B cell (primary cell): ENCODE measurements around the gene EZH2. TPM values are rescaled to one million over a fixed set of nuclear protein-coding genes. Genes with fewer than 3 reads are reported as not detected.

Experiments
- ATAC-seq: fragments of 200-7000 bp; cut with Tn5 transposase; one replicate; pipeline ENCODE4 v1.10.0; 2021; ENCODE audit warnings: low read depth, mild to moderate bottlenecking, moderate number of reproducible peaks, moderate library complexity
- CTCF ChIA-PET: fragments of 350-600 bp; sonication (Branson Sonifier 250); formaldehyde crosslinking; loops from one replicate; lab custom pipeline; 2021; ENCODE audit warnings: antibody characterized with exemption, inconsistent platforms; lab: Charles Lee
- POLR2A ChIA-PET: fragments of 350-600 bp; sonication (Branson Sonifier 250); formaldehyde crosslinking; loops from one replicate; lab custom pipeline; 2021; ENCODE audit warnings: antibody characterized with exemption; lab: Charles Lee
- DNase-seq: peaks from one replicate; pipeline ENCODE4 v3.0.0; 2013
- H2AFZ ChIP-seq: 2 replicates; pipeline ENCODE4 v1.6.1; 2012; ENCODE audit warnings: mild to moderate bottlenecking, low read depth, low read length; ENCODE audit not compliant: insufficient read depth, poor library complexity, severe bottlenecking
- H3K27ac ChIP-seq, 2 donors: 1 replicate in 1 of 2; 2 replicates in 1 of 2; pipeline ENCODE4 v1.5.1; 2012 to 2013; ENCODE audit warnings: low read length in 2 of 2, mild to moderate bottlenecking in 2 of 2, moderate library complexity in 1 of 2
- H3K27me3 ChIP-seq, 4 experiments: fragments of 200-600 bp in 1 of 4; sonication (generic) in 1 of 4; replicated peaks in 1 of 4; 1 replicate in 2 of 4; 2 replicates in 2 of 4; pipeline versions ENCODE4 v1.6.1 to v1.7.0; 2013 to 2016; ENCODE audit warnings: low read length in 3 of 4, mild to moderate bottlenecking in 2 of 4, mixed read lengths in 1 of 4, moderate library complexity in 1 of 4; ENCODE audit not compliant: insufficient read depth in 4 of 4, control insufficient read depth in 3 of 4; ENCODE audit errors: control extremely low read depth in 1 of 4
- H3K36me3 ChIP-seq, 2 experiments: replicated peaks in 1 of 2; 1 replicate in 1 of 2; 2 replicates in 1 of 2; pipeline versions ENCODE4 v1.6.1 to v1.7.1; 2013; ENCODE audit warnings: low read length in 1 of 2; ENCODE audit not compliant: insufficient read depth in 2 of 2, control insufficient read depth in 1 of 2; ENCODE audit errors: control extremely low read depth in 1 of 2, extremely low read depth in 1 of 2
- H3K4me1 ChIP-seq, 2 donors: fragments of 200-600 bp in 1 of 2; sonication (generic) in 1 of 2; 1 replicate in 1 of 2; 2 replicates in 1 of 2; pipeline versions ENCODE4 v1.5.1 to v1.6.1; 2013 to 2017; ENCODE audit warnings: low read length in 2 of 2; ENCODE audit not compliant: control insufficient read depth in 2 of 2, insufficient read depth in 2 of 2
- H3K4me2 ChIP-seq: replicated peaks from 2 replicates; pipeline ENCODE3; 2012; ENCODE audit warnings: mild to moderate bottlenecking, low read depth, low read length; ENCODE audit not compliant: poor library complexity, severe bottlenecking
- H3K4me3 ChIP-seq, 5 experiments: fragments of 200-600 bp in 1 of 5; sonication (generic) in 1 of 5; 1 replicate in 3 of 5; 2 replicates in 2 of 5; pipeline versions ENCODE4 v1.5.1 to v1.7.0; 2011 to 2016; ENCODE audit warnings: low read length in 4 of 5, mild to moderate bottlenecking in 4 of 5, low read depth in 2 of 5, control low read depth in 1 of 5, moderate library complexity in 1 of 5; ENCODE audit not compliant: insufficient read depth in 1 of 5; ENCODE audit errors: control extremely low read depth in 1 of 5, extremely low read depth in 1 of 5
- H3K79me2 ChIP-seq: fragments of 200-600 bp; sonication (generic); one replicate; pipeline ENCODE4 v1.6.0; 2016; ENCODE audit warnings: low read length; ENCODE audit not compliant: control insufficient read depth, insufficient read depth
- H3K9ac ChIP-seq: fragments of 200-600 bp; sonication (generic); 2 replicates; pipeline ENCODE4 v1.6.1; 2017; ENCODE audit warnings: mild to moderate bottlenecking, low read length, moderate library complexity
- H3K9me3 ChIP-seq, 3 donors: one replicate each; pipeline versions ENCODE4 v1.6.1 to v1.7.1; 2013; ENCODE audit warnings: low read length in 2 of 3; ENCODE audit not compliant: control insufficient read depth in 2 of 3, insufficient read depth in 1 of 3; ENCODE audit errors: control extremely low read depth in 1 of 3
- H4K20me1 ChIP-seq: 2 replicates; pipeline ENCODE4 v1.6.0; 2012; ENCODE audit warnings: mild to moderate bottlenecking, low read length; ENCODE audit not compliant: insufficient read depth, control insufficient read depth, poor library complexity, severe bottlenecking
- H3K27ac Mint-ChIP-seq: one replicate; pipeline ENCODE4 v1.8.0; 2021; ENCODE audit warnings: mixed read lengths
- H3K27me3 Mint-ChIP-seq: one replicate; pipeline ENCODE4 v1.8.0; 2021; ENCODE audit warnings: mixed read lengths
- H3K4me1 Mint-ChIP-seq: one replicate; pipeline ENCODE4 v1.8.0; 2021; ENCODE audit warnings: mixed read lengths
- H3K4me3 Mint-ChIP-seq: one replicate; pipeline ENCODE4 v1.8.0; 2021; ENCODE audit warnings: mixed read lengths
- H3K9me3 Mint-ChIP-seq: one replicate; pipeline ENCODE4 v1.8.0; 2022; ENCODE audit warnings: mixed read lengths; ENCODE audit not compliant: insufficient read depth
- EZH2 ChIP-seq: IDR thresholded peaks from 2 replicates; pipeline ENCODE4 v1.6.1; 2012; ENCODE audit warnings: borderline replicate concordance, low read depth, mild to moderate bottlenecking, moderate library complexity, low read length; ENCODE audit not compliant: insufficient read depth, poor library complexity, severe bottlenecking
- WGBS: methylation state at CpG from one replicate; pipeline ENCODE4 v1.1.5; 2013; ENCODE audit warnings: missing lambda C conversion rate; ENCODE audit not compliant: insufficient coverage; 5-methylcytosine and 5-hydroxymethylcytosine counted together
- intact Hi-C: fragments of 100-400 bp; cut with micrococcal nuclease; formaldehyde crosslinking; loops from one replicate; pipeline ENCODE4 v1.10.0; 2022
- polyA plus RNA-seq: library from polyadenylated mRNA; depleted of rRNA; stranded (reverse); fragments of >200 nt; gene quantifications from 2 replicates; pipeline ENCODE4 v1.2.3, GENCODE V29; 2012
- total RNA-seq, 2 donors: library from RNA; stranded (reverse); fragments of 120-200 nt in 1 of 2; gene quantifications; 1 replicate in 1 of 2; 2 replicates in 1 of 2; pipeline versions ENCODE4 v1.2.3 to v1.2.4, GENCODE V29; 2013 to 2022
- TF ChIP-seq, protein P1 (sequence below): fragments of 200-600 bp; IDR thresholded peaks from one replicate; pipeline ENCODE4 v1.8.0; 2022; ENCODE audit warnings: antibody characterized with exemption, mild to moderate bottlenecking

EZH2 gene
- total and polyA plus RNA-seq, 2 donors (not counting 1 experiment from before 2014, with no cell fraction given) = 5.1 to 10.3 TPM

DNA sequence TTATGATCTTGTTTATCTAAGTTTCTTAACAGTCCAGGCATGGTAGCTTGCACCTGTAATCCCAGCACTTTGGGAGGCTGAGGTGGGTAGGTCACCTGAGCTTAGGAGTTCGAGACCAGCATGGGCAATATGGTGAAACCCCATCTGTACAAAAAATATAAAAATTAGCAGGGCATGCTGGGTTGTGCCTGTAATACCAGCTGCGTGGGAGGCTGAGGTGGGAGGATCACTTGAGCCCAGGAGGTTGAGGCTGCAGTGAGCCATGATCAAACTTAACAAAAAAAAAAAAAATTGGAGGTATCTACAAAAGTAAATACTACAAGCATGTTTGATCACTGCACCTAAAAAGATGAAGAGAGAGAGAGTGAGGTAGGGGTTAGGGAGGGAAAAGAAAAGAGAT is 9.0 kb upstream of the EZH2 start:
- no peak overlapping the region for H3K27ac Mint-ChIP-seq
- peaks cover 0 to 2% (median 0%) of the 10 kb centered on the region in 4 experiments for H3K27me3 ChIP-seq
- no peak overlapping the region for H2AFZ ChIP-seq
- no peaks in the 10 kb centered on the region for H3K4me1 ChIP-seq
- H3K9me3 ChIP-seq = no peaks in the 10 kb centered on the region
- ATAC-seq (no peak), DNase-seq (no peak)
- H3K4me3 ChIP-seq = no peak overlapping the region
- no peaks in the 10 kb centered on the region for H3K27me3 Mint-ChIP-seq
- H3K9me3 Mint-ChIP-seq = no peaks in the 10 kb centered on the region
- H3K4me1 Mint-ChIP-seq = no peaks in the 10 kb centered on the region
- H3K9ac ChIP-seq = no peak overlapping the region
- H3K36me3 ChIP-seq = no peaks in the 10 kb centered on the region
- TF ChIP-seq, protein P1, sequence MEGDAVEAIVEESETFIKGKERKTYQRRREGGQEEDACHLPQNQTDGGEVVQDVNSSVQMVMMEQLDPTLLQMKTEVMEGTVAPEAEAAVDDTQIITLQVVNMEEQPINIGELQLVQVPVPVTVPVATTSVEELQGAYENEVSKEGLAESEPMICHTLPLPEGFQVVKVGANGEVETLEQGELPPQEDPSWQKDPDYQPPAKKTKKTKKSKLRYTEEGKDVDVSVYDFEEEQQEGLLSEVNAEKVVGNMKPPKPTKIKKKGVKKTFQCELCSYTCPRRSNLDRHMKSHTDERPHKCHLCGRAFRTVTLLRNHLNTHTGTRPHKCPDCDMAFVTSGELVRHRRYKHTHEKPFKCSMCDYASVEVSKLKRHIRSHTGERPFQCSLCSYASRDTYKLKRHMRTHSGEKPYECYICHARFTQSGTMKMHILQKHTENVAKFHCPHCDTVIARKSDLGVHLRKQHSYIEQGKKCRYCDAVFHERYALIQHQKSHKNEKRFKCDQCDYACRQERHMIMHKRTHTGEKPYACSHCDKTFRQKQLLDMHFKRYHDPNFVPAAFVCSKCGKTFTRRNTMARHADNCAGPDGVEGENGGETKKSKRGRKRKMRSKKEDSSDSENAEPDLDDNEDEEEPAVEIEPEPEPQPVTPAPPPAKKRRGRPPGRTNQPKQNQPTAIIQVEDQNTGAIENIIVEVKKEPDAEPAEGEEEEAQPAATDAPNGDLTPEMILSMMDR = no peak
- TF ChIP-seq EZH2 = no peak
- no CpG with 5 or more reads among the region's 2 CpGs for WGBS
- ChIA-PET CTCF (no interaction called here), POLR2A (no interaction called here)
- H3K4me3 Mint-ChIP-seq = no peak overlapping the region
- no peaks in the 10 kb centered on the region for H4K20me1 ChIP-seq
- H3K4me2 ChIP-seq = no peak overlapping the region
- no peak overlapping the region for H3K27ac ChIP-seq
- intact Hi-C loops = no loop called here
- H3K79me2 ChIP-seq = no peaks in the 10 kb centered on the region

DNA sequence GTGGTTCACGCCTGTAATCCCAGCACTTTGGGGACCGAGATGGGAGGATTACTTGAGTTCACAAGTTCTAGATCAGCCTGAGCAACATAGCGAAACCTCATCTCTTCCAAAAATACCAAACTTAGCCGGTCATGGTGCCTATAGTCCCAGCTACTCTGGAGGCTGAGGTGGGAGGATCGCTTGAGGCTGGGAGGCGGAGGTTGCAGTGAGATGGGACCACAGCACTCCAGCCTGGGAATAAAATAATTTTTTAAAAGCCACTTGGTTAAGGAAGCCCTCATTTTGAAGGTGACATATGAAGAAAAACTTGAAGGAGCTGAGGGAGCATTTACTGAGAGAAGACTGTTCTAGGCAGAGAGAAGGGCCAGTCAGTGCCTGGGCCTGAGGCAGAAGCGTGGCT is 4.2 kb upstream of the EZH2 start:
- no peak for ATAC-seq
- no peak overlapping the region for H3K27ac ChIP-seq
- no peaks in the 10 kb centered on the region for H3K9me3 ChIP-seq
- no peak overlapping the region for H2AFZ ChIP-seq
- peaks cover 3 to 4% of the 10 kb centered on the region in 2 donors for H3K4me1 ChIP-seq
- H3K4me2 ChIP-seq = no peak overlapping the region
- no peak for TF ChIP-seq EZH2
- CTCF ChIA-PET = interaction anchor here (1.1 to 1.2 kb wide), 2 partner anchors 32 to 313 kb away, joined by 3 read pairs; no protein-coding TSS in a partner anchor
- H3K4me3 ChIP-seq = no peak overlapping the region
- no peak overlapping the region for H3K9ac ChIP-seq
- Mint-ChIP-seq H3K9me3 (no peaks in the 10 kb centered on the region), H3K27ac (no peak overlapping the region), H3K27me3 (no peaks in the 10 kb centered on the region), H3K4me1 (peaks cover 5% of the 10 kb centered on the region), H3K4me3 (no peak overlapping the region)
- no peaks in the 10 kb centered on the region for H3K36me3 ChIP-seq
- DNase-seq = no peak
- 100% methylated on average over 1 of the region's 7 CpGs for WGBS
- no peaks in the 10 kb centered on the region for H3K27me3 ChIP-seq
- no peaks in the 10 kb centered on the region for H4K20me1 ChIP-seq
- POLR2A ChIA-PET = no interaction called here
- intact Hi-C loops = no loop called here
- no peaks in the 10 kb centered on the region for H3K79me2 ChIP-seq
